GM18520 (cell line): ENCODE results near the gene FBLN2.

Experiments used
- ATAC-seq: cut with Tn5 transposase; IDR thresholded peaks from one replicate; pipeline ENCODE4 v1.9.1; 2021; ENCODE audit not compliant: unreplicated experiment

The FBLN2 gene

DNA sequence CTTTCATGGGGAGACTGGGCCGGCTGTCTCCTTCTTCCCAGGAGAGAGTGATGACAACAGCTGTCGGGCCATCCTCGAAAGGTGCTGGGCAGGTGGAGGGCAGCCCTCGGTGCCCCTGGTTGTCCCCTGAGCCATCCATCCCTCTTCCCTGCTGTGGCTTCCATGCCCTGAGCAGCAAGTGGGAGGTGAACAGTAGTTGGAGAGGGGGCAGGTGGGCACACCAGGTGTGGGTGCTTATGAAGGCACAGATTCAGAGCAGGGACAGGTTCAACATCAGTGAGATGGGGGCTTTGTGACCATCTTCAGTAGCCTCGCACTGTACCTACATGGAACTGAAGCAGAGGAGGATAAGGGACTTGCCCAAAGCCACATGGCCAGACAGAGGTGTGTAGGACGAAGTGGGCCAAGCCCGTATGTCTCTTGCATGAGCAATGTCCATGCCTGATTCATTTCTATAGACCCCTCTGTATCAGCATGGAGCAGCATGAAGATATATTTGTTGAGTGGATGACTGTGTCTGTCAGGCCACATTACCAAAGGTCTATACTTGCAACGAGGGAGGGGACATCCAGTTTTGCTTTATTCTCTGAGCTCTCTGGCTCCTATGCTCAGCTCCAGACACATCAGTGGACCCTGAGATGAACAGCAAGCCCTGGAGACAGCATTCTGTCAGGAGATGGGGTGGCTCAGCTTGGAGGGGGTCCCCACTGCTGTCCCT is 107.8 kb downstream of the FBLN2 start:
- ATAC-seq: no peak

DNA sequence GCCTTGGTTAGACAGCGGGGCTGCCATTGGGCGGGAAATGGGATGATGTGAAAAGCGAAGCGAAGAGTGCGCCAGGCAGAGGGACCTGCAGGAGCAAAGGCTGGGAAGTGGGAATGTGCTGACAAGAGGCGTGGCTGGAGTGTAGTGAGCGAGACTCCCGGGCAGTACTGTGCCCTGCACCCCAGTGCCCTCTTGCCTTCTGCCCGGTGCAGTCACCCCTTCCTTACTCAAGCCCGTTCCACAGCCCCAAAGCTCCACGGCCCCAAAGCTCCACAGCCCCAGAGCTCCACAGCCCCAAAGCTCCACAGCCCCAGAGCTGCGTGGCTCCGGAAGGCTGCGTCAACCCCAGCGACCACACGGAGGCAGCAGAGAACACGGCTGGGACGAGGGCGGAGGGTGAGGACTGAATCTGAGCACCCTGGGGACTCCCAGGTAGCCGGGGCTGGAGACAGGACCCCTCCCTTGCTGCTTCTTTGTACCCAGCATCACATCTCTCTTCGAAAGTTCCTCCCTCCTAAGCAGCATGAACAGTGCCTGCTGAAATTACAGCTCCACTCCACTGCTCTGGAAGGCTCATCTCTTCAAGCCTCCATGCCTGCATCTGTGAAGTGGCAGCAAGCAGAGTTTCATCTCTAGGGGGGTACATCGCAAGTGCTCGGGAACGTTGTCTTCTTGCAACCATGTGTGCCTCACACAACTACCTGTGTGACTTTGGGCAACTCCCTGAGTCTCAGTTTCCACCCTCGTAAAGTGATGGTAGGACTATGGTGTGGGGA is 108.9 kb downstream of the FBLN2 start:
- no peak for ATAC-seq

GRCh38 chr3:13658681-13659080 is 109.8 kb downstream of the FBLN2 start:
- ATAC-seq: no peak

- ATAC-seq: no peak
These were observed 110.5 kb downstream of the FBLN2 start for GRCh38 chr3:13659221-13659969.

DNA sequence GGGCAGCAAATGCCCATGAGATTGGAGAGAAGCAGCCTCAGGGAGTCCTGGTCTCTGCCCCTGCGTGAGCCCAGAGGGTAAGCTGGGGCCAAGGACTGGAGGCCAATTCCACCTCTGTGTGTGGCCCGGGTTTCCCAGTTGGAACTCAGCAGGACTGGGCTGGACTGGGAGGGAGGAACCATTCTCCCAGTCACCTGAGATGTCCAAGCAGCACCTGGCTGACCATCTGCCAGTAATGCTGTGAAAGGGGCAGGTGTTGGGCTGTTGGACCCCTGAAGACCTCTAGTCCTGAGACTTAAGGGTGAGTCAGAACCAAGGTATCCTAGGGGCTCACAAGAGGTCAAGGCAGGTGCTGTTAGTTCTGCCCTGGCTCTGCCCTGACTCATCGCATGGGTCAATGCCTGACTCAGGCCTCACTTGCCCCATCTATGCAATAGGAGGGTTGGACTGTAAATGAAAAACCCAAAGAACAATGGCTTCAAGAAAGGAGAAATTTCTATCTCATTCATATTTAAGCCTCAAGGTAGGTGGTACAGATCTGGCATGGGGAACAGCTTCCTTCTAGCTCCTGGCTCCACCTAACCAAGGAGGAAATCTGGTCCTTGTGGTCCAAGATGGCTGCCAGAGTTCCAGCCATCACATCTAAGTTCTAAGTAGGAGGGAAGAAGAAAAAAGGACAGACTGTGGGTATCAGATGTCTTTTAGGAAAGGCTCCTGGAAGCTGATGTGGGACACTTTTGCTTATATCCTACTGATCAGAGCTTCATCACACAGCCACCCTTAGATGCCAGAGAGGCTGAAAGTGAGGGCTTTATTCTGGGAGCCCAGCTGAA is 111.3 kb downstream of the FBLN2 start:
- no peak for ATAC-seq

GRCh38 chr3:13661121-13661520 is 112.2 kb downstream of the FBLN2 start:
- no peak for ATAC-seq

GRCh38 chr3:13662238-13662847 is 113.4 kb downstream of the FBLN2 start:
- no peak for ATAC-seq

DNA sequence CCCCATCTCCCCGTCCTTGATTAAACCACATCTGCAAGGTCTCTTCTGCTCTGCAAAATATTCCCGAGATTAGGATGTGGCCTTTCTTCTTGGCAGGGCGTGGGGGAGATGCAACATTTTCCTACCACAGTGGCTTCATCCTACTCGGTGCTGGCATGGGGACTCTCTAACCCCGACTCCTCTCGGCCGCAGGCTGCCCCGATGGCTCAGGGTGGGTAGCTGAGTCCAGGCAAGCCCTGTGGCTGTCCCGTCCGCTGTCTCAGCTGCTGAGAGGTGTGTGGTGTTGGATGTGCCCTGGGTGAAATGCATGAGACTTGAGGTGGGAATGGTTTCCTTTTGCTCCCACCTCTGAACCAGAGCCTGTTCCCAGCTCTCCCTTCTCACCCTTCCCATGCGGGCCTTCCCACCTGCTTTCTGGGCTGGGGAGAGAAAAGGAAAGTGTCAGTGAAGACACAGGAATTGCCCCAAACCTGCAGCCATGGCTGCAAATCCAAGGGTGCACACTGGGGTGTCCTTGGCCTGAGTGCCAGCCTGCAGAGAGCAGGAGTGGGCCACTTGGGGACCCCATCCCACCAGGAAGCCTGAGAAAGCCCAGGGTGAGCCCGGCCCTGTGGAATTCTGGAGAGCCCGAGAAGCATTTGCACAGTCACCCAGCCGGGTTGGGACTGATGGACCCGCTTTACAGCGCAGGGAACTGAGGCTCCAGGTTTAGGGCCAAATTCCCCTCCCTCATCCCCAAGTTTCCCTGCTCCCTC is 115.0 kb downstream of the FBLN2 start:
- ATAC-seq: no peak

- ATAC-seq: no peak
These were observed 116.8 kb downstream of the FBLN2 start for GRCh38 chr3:13665582-13666226.

GRCh38 chr3:13666227-13666619 is 117.3 kb downstream of the FBLN2 start:
- no peak for ATAC-seq

GRCh38 chr3:13666781-13667709 is 118.1 kb downstream of the FBLN2 start:
- ATAC-seq: no peak

DNA sequence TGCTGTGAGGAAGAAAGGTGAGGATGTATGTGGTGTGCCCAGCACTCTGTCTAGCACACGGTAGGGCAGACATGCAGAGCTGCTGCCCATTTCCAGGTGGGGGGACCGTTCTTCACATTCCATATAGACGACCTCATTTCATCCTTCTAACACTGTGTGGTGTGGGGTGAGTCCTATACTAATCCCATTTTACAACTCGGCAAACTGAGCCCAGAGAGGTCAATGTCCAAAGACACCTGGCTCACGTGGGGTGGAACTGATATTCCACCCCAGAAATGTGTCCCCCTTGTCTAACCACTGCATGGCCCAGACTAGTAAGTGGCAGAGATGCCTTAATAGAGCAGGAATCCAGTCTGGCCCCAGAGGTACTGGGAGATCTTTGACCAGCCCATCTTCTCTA is 119.2 kb downstream of the FBLN2 start:
- no peak for ATAC-seq

DNA sequence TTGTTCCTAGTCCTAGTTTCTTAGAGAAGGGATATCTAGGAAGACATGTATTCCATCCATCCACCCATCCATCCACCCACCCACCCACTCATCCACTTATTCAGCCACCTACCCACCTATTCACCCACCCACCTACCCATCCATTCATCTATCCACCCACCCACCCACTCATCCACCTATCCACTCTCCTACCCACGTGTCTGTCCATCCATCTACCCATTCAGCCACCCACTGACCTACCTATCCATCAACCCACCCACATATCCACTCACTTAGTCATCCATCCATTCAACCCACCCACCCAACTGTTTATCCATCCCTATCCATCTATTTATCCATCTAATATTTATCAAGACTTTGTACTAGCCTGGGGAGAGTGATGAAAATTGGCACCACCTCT is 120.5 kb downstream of the FBLN2 start:
- no peak for ATAC-seq

GRCh38 chr3:13670292-13670691 is 121.4 kb downstream of the FBLN2 start:
- no peak for ATAC-seq

DNA sequence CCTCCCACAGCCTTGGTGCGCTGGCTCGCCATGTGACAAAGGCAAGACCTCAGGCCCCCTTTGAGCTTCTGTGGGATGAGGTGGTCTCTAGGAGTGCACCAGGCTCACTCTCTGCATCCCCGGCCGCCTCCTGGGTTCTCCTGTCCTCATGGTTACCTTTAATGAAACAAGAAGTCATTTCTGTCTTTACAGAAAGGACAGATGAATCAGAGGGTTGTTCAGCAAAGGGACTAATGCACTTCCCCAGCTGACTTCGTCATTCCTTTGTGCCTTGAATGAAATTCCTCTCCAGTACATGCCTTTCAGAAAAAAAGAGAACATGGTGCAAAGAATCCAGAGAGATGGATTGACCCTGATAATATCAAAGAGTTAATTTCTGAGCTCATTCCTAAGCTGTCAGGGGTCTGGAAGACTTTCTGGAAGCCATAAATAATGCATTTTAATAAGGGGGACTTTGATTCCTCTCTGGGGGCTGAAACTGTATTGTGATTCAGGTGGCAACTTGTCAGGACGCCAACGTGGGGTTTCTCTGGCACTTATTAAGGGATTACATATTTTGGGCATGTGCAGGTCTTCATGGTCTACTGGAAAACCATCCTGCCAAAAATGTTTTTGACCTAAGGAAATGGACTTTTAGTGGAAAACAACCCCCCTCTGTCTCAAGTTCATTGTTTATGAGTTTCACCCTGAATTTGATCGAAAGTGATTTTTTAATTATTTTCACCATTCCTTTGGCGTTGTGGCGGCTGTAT is 122.7 kb downstream of the FBLN2 start:
- ATAC-seq: no peak

DNA sequence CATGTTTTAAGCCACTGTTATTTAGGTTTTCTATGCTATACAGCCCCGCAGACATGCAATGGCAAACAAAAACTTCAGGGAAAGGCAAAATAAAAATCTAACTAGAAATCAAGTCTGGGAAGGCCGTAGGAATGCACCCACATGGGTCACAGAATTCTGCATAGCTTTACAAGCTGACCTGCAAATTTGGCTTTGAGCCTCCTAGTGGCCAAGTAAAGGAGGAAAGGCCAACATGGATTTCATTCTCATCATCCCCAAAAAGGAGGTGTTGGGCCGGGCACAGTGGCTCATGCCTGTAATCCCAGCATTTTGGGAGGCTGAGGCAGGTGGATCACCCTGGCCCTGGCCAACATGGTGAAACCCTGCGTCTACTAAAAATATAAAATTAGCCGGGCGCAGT is 124.3 kb downstream of the FBLN2 start:
- no peak for ATAC-seq

DNA sequence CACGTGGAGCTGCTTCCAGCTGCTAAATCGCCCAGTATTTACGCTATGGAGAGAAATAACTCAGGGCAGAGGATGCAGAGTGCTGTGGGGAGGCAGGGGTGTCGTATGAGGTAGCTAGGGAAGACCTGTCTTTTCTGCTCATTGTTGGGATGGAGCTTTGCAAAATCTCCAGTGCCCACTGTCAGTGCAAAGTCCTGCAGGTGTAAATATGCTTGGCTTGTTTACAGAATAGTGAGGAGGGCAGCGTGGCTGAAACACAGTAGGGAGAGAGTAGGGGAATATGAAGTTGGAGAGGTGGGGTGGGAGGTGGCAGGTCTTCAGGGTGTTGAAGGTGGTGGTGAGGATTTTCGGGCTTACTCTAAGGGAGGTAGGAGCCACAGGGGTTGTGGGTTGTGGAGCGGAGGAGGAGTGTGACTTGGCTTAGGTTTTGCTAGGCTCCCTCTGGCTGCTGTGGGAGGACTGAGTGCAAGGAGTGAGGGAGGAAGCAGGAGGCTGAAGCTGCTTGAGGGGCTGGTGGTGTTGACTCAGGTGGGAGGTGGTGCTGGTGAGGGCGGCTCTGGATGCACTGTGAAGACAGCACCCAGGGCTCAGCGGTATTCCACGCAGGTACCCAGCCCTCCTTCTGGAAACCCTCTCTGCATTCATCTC is 125.7 kb downstream of the FBLN2 start:
- ATAC-seq: no peak
